ENCODE data around the gene TBC1D20.

DNA sequence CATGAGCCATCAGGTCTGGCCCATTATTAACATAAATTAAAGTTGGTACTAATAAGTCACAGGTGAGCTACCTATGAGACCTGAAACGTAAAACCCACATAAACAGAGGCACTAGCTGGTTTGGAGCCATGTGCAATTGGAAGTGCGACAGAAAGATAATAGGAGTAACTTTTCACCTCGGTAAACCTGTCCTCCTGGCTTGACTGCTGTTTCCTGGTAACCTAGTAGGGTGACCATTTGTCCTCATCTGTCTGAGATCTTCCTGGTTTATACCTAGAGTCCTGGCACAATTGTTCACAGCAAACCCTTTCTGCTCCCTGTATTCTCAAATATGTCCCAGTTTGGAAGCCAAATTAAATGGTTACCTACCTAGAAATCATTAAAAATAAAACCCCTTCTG is 7.4 kb downstream of the TBC1D20 start:
- no peak for TF ChIP-seq POLR2AphosphoS5 (IDR thresholded peaks at IDR 0.05; ENCODE audit: low read depth, low read length)
- no peak for TF ChIP-seq TAF1 (IDR thresholded peaks at IDR 0.05; ENCODE audit: borderline replicate concordance, insufficient read depth, low read length)
- TF ChIP-seq, protein P1, sequence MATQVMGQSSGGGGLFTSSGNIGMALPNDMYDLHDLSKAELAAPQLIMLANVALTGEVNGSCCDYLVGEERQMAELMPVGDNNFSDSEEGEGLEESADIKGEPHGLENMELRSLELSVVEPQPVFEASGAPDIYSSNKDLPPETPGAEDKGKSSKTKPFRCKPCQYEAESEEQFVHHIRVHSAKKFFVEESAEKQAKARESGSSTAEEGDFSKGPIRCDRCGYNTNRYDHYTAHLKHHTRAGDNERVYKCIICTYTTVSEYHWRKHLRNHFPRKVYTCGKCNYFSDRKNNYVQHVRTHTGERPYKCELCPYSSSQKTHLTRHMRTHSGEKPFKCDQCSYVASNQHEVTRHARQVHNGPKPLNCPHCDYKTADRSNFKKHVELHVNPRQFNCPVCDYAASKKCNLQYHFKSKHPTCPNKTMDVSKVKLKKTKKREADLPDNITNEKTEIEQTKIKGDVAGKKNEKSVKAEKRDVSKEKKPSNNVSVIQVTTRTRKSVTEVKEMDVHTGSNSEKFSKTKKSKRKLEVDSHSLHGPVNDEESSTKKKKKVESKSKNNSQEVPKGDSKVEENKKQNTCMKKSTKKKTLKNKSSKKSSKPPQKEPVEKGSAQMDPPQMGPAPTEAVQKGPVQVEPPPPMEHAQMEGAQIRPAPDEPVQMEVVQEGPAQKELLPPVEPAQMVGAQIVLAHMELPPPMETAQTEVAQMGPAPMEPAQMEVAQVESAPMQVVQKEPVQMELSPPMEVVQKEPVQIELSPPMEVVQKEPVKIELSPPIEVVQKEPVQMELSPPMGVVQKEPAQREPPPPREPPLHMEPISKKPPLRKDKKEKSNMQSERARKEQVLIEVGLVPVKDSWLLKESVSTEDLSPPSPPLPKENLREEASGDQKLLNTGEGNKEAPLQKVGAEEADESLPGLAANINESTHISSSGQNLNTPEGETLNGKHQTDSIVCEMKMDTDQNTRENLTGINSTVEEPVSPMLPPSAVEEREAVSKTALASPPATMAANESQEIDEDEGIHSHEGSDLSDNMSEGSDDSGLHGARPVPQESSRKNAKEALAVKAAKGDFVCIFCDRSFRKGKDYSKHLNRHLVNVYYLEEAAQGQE (IDR thresholded peaks at IDR 0.05; ENCODE audit: insufficient read depth in 1 of 2, low read depth in 2 of 2, low read length in 2 of 2) = no peak

All from PFSK-1 (cell line).